GM18498 (cell line): ENCODE measurements around the gene MYPOP.

Source experiments
- ATAC-seq: cut with Tn5 transposase; IDR thresholded peaks from one replicate; pipeline ENCODE4 v1.9.1; 2021; ENCODE audit warnings: mild to moderate bottlenecking, moderate library complexity; ENCODE audit not compliant: unreplicated experiment

Gene MYPOP, protein sequence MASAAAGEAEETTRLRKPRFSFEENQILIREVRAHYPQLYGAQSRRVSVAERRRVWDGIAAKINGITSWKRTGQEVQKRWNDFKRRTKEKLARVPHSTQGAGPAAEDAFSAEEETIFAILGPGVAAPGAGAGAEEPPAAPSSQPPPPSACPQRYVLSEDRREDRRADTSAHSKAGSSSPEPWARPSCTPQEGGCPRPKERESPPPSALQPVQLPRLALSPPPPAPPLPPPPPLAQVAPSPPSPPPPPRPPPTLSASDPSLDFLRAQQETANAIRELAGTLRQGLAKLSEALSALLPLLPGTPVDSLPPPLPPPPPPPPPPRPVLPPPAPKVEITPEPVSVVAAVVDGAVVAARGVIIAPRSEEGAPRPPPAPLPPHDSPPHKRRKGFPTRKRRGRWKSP

DNA sequence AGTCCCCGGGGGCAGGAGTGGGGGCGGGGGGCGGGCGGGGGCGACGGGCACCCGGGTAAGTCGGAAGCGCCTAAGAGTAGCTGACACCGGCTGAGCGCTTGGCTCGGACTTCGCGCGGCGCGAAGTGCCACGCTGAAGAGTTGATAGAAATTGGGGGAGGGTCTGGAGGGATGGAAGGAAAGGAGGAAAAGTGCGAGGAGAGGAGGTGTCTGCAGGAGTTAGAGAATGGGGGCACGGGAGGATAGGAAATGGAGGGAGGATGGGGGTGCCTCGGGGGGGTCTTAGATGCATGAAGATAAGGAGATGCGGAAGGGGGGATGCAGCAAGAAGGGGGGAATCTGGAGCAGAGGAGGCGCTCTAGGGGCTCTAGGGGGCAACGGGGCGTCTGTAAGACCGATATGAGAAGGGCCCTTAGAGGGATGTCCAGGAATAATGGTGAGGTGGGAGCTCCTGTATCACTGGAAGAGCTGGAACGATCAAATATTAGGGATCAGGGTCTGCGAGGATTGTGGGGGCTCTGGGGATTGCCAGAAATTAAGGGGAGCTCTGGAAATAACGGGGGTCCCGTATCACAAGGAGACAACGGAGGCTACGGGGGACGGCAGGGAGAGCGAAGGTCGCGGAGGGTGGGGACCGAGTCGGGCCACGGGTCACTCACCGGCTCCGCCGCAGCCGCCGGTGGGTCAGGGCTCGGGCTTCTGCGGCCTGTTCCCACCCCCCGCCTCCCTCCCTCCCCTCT is at the start of gene MYPOP:
MYPOP (minus strand) TSS at position 702 of the 739 bp plus-strand sequence. CDS start 840 bp downstream, outside the sequence.
- no peak for ATAC-seq

DNA sequence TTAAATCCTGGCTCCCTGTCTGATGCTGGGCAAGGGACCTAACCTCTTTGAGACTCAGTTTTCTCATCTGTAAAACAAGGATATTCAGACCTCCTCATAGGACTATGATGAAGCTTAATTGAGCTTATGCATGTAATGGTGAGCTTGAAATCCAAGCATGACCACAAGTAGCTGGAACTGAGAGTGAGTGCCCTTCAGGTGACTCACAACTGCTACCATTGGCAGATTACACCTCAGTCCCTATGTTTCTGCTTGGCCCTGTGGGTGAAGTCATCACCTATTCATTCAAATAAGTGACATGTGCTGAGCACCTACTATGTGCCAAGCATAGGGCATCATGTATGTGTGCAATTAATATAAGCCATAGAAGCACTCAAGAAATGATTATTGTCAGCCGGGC is 45.5 kb upstream of the MYPOP start:
- ATAC-seq: no peak

DNA sequence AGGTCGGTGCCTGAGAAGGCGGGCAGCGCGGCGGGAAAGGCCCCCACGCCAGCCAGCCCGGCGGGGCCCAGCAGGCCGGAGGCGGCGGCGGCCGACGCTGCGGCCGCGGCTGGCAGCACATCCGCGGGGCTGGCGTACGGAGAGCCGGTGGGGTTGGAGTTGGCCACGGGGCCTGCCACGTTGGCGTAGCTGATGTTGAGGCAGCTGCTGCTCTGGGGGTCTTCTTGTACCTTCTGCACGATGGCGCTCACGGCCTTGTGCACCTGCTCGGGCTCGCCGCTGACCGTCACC is 38.0 kb upstream of the MYPOP start:
- no peak for ATAC-seq

DNA sequence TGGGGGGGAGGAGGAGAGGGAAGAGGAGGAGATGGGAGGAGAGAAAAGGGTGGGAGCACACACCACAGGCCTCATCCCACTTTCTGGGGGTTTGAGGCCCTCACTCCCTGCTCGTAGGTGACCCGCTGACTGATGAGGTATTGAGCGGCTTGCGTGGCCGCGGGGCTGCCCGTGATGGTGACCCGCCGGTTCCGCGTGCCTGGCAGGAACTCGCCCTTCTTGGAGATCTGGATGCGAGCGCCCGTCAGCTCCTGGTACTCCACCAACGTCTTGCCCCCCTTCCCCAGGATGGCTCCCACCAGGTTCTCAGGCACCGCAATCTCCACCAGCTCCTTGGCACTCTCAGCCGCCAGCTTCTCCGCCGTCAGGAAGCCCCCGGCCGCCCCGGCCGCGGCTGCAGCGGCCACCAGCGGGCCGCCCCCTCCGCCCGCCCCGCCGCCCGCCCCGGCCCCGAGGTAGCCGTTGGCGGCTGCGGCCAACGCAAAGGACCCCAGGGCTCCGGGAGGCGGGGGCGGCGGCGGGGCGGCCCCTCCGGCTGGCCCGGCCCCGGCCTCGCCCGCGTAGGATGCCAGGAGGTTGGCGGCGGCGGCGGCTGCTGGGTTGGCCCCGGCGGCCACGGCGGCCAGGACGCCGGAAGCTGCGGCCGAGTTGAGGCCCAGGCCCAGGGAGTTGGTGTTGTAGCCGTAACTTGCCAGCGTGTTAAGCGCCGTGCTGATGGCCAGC is 37.5 kb upstream of the MYPOP start:
- no peak for ATAC-seq

DNA sequence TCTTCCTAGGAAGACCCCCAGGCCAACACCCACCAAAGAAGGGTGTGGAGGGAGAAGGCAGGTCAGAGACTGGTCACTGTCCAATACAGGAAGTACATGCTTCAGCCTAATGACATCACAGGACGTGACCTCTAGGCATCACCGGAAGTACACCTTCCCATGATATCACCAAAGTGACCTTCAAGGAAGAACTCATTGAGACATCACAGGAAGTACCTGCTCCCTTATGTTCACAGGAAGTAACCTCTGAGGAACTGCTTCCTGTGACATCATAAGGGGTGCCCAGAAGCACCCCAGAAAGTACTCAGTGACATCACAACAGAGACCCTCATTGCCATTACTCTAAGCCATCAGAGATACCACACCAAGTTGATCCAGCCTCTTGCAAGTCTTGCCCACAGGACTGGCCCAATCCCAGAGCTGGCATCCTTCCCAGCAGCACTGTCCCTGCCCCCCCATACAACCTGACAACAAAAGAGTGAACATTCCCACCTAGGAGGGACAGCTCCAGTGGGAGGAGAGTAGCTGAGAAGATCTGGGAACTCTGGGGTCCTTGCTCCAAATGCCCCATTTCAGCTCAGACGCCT is 36.4 kb upstream of the MYPOP start:
- no peak for ATAC-seq

DNA sequence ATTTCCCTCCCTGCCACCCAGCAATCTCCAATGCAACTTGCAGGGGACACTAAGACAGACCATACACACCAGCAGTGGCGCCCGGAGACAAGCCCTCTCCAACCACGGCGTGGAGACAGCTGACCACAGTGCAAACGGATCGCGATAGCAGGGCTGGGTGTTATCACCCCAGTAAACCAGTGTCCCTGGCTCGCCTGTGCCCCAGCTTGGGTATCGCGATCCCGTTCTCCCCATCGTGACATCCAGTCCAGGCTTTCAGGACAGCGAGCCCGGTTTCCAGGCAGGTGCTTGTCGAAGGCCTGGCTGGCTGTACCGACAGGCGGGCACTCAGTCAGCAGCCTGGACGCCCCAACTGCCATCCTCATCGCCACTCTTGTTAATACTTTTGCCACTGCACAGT is 32.9 kb upstream of the MYPOP start:
- no peak for ATAC-seq

DNA sequence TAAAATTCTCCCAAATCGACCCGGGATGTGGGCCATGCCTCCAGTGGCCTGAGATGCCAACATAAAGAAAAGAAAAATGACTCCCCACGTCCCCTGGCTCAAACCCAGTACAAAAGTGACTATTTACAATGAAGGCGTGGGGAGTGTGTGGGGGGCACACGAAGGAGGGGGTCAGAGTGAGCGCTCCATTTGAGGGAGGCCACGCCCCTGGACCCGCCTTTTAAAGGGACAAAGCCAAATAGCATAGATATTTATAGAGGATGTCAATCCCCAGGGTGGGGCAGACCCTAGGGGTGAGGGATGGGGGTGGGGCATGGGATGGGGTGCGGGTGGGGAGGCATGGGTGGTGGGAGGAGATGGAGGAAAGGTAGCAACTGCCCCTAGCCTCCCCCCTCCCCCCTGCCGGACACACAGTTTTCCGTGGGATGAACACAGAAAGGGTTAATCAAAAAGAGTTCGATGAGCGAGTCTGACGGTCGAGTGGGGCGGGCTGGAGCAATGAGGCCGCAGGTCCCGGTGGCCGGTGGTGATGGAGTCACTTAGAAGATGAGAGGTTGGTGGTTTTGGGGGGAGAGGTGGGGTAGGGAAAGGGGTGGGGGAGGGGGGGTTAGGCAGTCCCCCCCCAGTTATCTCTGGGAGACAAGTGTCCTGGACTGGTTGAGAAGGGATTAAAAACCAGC is 32.3 kb upstream of the MYPOP start:
- no peak for ATAC-seq

DNA sequence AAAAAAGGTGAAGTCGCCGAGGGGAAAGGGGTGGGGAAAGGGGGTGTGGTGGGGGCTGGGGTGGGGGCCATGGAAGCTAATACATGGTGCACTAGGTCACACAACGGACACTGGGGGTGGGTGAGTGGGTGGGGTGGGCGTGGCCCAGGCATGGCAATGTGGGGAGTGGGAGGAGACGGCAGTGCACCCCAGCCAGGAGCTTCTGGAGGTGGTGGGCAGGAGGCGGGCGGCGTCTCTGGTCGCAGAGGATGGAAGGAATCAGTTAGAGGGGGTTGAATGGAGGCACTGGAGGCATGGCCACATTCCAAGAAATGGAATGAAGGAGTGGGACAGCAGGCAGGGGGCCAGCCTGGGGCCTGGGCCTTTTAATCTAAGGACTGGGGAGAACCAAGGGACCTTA is 31.3 kb upstream of the MYPOP start:
- ATAC-seq: no peak

DNA sequence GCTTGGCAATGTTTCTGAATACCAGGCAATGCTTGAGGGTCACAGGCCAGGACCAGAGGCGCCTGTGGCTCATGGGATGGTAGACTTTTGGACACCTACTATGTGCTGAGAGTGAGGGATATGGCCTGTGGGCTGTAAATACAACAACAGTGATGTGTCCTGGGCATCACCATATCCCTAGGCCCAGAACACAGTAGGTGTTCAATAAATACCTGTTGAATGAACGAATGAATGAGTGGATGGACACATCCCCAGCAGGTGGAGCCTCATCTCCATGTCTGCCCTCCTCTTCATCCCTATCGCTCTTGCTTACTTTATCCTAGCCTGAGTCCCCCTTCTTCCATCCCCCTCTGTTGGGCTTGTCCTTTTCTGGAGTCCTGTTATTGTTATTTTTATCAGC is 28.6 kb upstream of the MYPOP start:
- no peak for ATAC-seq

DNA sequence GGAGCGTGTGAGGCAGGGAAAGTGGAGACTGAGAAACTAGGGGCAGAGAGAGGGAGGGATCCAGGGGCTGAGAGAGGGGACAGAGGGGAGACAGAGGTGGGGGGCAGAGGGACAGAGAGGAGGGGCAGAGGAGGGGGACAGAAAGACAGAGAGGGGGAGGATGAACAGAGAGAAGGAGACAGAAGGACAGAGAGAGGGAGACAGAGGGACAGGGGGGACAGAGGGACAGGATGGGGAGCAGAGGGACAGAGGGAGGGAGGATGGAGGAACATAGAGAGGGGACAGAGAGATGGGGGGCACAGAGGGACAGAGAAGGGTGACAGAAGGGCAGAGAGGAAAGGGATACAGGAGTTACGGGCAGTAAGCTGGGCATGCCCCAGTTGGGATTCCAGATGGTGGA is 26.8 kb upstream of the MYPOP start:
- ATAC-seq: no peak

DNA sequence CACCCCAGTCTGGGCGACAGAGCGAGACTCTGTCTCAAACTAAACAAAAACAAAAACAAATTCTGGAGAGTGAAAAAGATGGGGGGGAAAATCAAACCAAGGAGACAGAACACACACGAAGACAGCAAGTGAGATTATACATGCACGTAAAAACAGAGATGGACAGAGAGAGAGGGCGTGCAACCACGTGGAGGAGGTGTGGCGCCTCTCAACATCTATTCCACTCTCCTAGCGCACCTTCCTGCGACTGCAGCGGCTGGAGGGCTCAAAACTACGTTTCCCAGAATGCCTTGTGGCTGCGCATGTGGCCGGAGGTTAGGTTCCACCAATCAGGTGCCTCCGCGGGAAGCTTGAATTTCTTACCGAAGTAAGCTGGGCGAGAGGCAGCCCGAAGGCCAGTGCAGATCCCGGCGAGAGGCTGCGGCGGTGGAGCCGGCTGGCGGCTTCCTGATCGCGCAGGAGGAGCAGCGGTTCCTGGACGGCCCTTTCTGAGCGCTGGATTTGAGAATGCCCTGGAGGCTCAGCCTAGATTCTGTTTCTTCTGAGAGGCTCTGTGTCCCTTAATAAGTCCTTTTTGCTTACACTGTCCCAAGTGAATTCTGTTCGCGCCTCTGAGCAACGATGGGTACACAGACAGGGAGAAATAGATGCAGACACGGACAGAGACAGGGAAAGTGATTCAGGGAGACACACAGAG is 25.3 kb upstream of the MYPOP start:
- peak; percentile 82 for ATAC-seq

DNA sequence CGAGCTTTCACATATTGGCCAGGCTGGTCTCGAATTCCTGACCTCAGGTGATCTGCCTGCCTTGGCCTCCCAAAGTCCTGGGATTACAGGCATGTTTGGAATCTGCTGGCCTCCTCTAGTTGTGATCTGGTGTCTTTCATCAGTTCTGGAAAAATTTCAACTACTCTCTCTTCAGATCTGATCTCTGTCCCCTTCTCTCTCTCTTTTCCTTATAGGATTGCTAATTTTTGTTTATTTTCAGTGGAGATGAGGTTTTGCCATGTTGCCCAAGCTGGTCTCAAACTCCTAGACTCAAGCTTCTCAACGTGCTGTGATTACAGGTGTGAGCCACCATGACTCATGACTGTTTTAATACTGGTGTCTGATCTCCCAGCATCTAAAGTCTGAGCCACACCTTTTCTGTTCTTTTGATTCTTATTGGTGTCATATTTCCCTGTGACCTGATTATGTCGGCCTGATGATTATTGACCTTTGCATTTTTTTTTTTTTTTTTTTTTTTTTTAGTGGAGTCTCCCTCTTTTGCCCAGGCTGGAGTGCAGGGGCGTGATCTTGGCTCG is 22.6 kb upstream of the MYPOP start:
- ATAC-seq: no peak

DNA sequence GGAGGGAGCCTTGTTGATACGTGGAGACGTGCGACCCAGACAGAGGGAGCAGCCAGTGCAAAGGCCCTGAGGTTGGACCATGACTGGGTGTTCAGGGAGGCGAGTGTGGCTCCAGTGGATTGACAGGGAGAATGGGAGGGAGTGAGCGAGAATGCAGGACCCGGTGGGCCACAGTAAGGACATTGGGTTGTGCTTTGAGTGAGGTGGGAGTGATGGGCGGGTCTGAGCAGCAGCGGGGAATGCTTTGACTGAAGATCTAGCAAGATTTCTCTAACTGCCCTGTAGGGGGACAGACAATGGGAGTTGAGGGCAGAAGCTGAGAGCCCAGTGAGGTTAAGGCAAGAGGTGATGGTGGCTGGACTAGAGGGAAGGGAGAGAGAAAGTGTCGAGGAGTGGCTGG is 19.9 kb upstream of the MYPOP start:
- ATAC-seq: no peak

DNA sequence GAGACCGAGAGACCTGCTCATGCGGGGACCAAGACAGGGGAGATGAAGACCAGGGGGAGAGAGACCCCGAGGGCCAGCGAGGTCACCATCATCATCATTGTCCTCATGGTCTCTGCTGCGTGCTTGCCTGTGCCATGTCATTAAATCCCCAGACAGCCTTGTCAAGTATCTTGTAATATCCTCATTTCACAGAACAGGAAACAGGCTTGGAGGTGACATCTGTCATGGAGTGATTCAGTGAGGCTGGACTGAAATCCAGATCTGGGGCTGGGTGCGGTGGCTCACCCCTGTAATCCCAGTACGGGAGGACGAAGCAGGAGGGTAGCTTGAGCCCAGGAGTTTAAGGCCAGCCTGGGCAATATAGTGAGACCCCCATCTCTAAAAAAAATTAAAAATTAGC is 18.0 kb upstream of the MYPOP start:
- ATAC-seq: no peak

DNA sequence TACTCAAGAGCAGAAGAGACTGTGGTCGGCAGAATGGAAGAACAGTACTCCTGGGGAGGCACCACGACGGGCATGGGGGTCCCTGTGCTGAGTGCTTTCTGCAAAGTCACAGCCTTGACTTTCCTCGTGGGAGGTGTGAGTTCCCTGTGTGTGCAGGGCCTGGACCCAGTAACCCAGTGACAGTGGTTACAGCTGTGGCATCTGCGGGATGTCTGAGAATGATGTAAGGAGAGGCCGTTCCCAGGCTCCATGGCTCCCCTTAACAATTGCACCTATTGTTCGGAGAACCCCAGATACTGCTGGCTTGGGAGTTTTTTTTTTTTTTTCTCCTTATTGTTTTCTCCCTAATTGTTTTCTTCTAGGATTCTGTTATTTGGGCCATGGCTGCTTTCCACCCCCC is 17.3 kb upstream of the MYPOP start:
- no peak for ATAC-seq

DNA sequence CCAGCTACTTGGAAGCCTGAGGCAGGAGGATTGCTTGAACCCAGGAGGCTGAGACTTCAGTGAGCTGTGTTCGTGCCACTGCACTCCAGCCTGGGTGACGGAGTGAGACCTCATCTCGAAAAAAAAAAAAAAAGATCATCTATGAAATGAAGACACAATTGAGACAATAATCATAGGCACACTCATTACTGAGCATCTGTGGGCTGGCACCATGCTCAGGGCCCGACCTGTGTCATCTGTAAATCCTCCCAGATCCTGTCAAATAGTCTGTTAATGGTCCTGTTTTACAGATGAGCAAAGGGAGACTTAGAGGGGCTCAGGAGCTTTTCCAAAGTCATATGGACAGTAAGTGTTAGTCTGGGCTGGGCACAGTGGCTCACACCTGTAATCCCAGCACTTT is 16.3 kb upstream of the MYPOP start:
- ATAC-seq: no peak

DNA sequence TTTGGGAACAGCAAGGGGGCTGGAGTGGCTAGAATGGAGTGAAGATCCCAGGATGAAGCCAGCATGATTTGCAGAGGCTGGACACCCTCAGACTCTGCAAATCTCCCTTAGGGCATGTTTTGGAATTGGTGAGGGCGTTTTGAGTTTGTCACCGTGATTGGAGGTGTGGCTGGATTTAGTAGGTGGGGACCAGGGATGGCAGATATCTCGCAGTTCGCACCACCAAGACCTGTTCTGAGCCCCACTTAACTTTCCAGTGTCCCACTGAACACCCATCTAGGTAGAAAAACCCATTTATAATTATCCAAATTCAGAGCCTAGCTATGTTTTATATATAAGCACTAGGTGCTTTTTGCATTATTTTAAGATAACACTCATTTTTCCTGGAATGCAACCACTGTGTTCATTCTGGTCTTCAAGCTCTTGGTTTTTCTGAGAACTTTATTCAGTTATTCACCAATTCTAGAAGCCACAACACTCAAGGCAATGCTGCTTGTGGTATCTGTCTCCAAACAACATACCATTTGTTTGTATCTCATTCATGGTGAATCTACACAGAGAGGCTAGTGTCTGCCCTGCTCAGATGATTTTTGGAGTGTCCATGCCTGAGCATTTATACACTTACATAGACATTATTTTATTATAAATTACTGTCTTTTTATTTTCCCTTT is 15.1 kb upstream of the MYPOP start:
- ATAC-seq: no peak

DNA sequence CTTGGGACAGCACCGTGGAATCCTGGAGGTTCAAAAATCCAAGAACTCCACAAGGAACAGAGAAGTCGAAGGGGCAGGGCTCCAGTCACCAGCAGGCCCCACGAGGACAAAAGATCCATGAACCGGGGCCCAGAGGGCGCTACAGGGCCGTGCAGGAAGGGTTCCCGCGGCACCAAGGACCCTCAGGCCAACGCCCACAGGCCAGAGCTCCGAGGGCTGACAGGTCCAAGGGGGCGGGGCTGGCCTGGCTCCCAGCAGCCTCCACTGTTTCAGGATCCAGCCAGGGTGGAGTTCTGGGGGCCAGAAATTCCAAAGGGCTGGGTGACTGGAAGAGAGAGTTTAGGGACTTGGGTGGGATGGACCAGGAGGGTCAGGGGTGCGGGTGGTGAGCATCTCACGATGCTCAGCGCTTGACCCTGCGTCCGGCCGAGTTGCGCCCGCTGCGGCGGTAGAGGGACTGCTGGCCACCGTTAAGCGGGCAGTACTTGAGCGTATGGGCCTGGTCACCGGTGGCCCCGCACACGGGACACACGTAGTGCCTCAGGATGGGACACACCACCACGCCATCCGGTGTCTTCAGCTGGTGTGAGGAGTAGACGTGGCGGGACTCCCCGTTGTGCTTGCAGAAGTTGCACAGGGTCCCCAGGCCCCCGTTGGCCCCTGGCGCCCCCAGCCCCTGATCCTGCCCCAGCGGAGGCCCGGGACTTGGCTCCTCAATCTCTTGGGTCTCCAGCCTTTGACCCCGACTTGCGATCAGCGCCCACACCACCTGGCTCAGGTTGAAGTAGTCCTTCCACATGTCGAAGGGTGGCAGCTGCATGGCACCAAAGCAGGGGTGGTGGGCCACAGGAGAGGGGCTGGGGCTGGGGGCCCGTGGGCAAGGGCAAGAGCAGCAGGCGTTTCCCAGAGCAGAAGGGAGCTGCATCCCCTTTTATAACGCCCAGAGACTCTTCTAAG is 11.7 kb upstream of the MYPOP start, which contains the start of gene NANOS2:
NANOS2 (minus strand) TSS at position 905 of the 957 bp plus-strand sequence; CDS start at position 820, 85 bp downstream.
- no peak for ATAC-seq
